HEK293 (cell line): ENCODE data around the gene EVL.

ENCODE experiments used
- CTCF ChIA-PET: fragments of 350-600 bp; formaldehyde crosslinking; extraction: SDS; loops from one replicate; lab custom pipeline; 2021; ENCODE audit warnings: antibody characterized with exemption; lab: Yijun Ruan, JAX
- POLR2A ChIA-PET: fragments of 300-600 bp; formaldehyde crosslinking; extraction: SDS; loops from one replicate; lab custom pipeline; 2020; ENCODE audit warnings: antibody characterized with exemption, inconsistent platforms; lab: Yijun Ruan, JAX
- H3K27ac ChIP-seq: fragments of 200-500 bp; sonication (Bioruptor generic); 2 replicates; pipeline ENCODE4 v1.5.1; 2014; ENCODE audit warnings: low read depth, low read length, control low read depth, inconsistent platforms; ENCODE audit errors: extremely low read depth
- H3K36me3 ChIP-seq, 2 experiments: fragments of 200-500 bp in 1 of 2; sonication (Bioruptor generic) in 1 of 2; 1 replicate in 1 of 2; 2 replicates in 1 of 2; pipeline ENCODE4 v1.5.1; 2014 to 2017; ENCODE audit warnings: inconsistent platforms in 2 of 2, low read length in 2 of 2; ENCODE audit not compliant: control insufficient read depth in 2 of 2, insufficient read depth in 1 of 2
- H3K4me1 ChIP-seq: fragments of 200-500 bp; sonication (Bioruptor generic); 2 replicates; pipeline ENCODE4 v1.5.1; 2014; ENCODE audit warnings: mild to moderate bottlenecking, low read length, inconsistent platforms; ENCODE audit not compliant: control insufficient read depth, insufficient read depth
- H3K4me3 ChIP-seq: 2 replicates; pipeline ENCODE4 v1.5.1; 2011; ENCODE audit warnings: low read depth, mild to moderate bottlenecking, control low read depth, low read length, moderate library complexity
- H3K9me3 ChIP-seq: fragments of 200-500 bp; sonication (Bioruptor generic); 2 replicates; pipeline ENCODE4 v1.5.1; 2014; ENCODE audit warnings: low read depth, low read length, inconsistent platforms; ENCODE audit not compliant: control insufficient read depth, insufficient read depth
- BCL6B ChIP-seq: fragments of 450-650 bp; formaldehyde crosslinking; IDR thresholded peaks from 2 replicates; pipeline ENCODE4 v1.5.1; 2017; ENCODE audit warnings: missing biosample characterization, missing genetic modification characterization
- EGR2 ChIP-seq: fragments of 450-650 bp; formaldehyde crosslinking; IDR thresholded peaks from 2 replicates; pipeline ENCODE4 v1.5.1; 2016; ENCODE audit warnings: low read depth, missing biosample characterization, missing genetic modification characterization
- FEZF1 ChIP-seq: fragments of 450-650 bp; formaldehyde crosslinking; IDR thresholded peaks from 2 replicates; pipeline ENCODE4 v1.5.1; 2016; ENCODE audit warnings: missing biosample characterization, missing genetic modification characterization
- GLI4 ChIP-seq: fragments of 450-650 bp; formaldehyde crosslinking; IDR thresholded peaks from 2 replicates; pipeline ENCODE4 v1.5.1; 2016; ENCODE audit warnings: missing biosample characterization, missing genetic modification characterization
- GLIS1 ChIP-seq: fragments of 450-650 bp; formaldehyde crosslinking; IDR thresholded peaks from 2 replicates; pipeline ENCODE4 v1.5.1; 2016; ENCODE audit warnings: missing biosample characterization, missing genetic modification characterization
- HOXA7 ChIP-seq: sonication (generic); formaldehyde crosslinking; IDR thresholded peaks from 2 replicates; pipeline ENCODE4 v1.8.1; 2022; ENCODE audit warnings: missing genetic modification reagents, borderline replicate concordance
- MEIS1 ChIP-seq: sonication (generic); formaldehyde crosslinking; IDR thresholded peaks from 2 replicates; pipeline ENCODE4 v1.8.1; 2022; ENCODE audit warnings: missing genetic modification reagents, mild to moderate bottlenecking, borderline replicate concordance
- RBAK ChIP-seq: fragments of 450-650 bp; formaldehyde crosslinking; IDR thresholded peaks from 2 replicates; pipeline ENCODE4 v1.5.1; 2016; ENCODE audit warnings: missing biosample characterization, missing genetic modification characterization
- SCRT2 ChIP-seq: fragments of 450-650 bp; formaldehyde crosslinking; IDR thresholded peaks from 2 replicates; pipeline ENCODE4 v1.5.1; 2016; ENCODE audit warnings: missing biosample characterization, missing genetic modification characterization
- SP3 ChIP-seq: fragments of 450-650 bp; formaldehyde crosslinking; IDR thresholded peaks from 2 replicates; pipeline ENCODE4 v1.5.1; 2016; ENCODE audit warnings: missing biosample characterization, missing genetic modification characterization
- ZBTB48 ChIP-seq: fragments of 450-650 bp; formaldehyde crosslinking; IDR thresholded peaks from 2 replicates; pipeline ENCODE4 v1.5.1; 2016; ENCODE audit warnings: missing biosample characterization, missing genetic modification characterization
- ZFHX2 ChIP-seq: fragments of 450-650 bp; formaldehyde crosslinking; conservative IDR thresholded peaks from 2 replicates; pipeline ENCODE4 v1.5.1; 2016; ENCODE audit warnings: missing biosample characterization, missing genetic modification characterization
- ZNF121 ChIP-seq: fragments of 450-650 bp; formaldehyde crosslinking; IDR thresholded peaks from 2 replicates; pipeline ENCODE4 v1.5.1; 2016; ENCODE audit warnings: missing biosample characterization, missing genetic modification characterization
- ZNF138 ChIP-seq: fragments of 450-650 bp; formaldehyde crosslinking; IDR thresholded peaks from 2 replicates; pipeline ENCODE4 v1.5.1; 2016; ENCODE audit warnings: missing biosample characterization, missing genetic modification characterization, borderline replicate concordance
- ZNF16 ChIP-seq: fragments of 450-650 bp; formaldehyde crosslinking; IDR thresholded peaks from 2 replicates; pipeline ENCODE4 v1.5.1; 2016; ENCODE audit warnings: low read depth, missing biosample characterization, missing genetic modification characterization
- ZNF266 ChIP-seq: fragments of 450-650 bp; formaldehyde crosslinking; IDR thresholded peaks from 2 replicates; pipeline ENCODE4 v1.5.1; 2016; ENCODE audit warnings: missing biosample characterization, missing genetic modification characterization, low read depth
- ZNF391 ChIP-seq: fragments of 450-650 bp; formaldehyde crosslinking; IDR thresholded peaks from 2 replicates; pipeline ENCODE4 v1.5.1; 2016; ENCODE audit warnings: low read depth, missing biosample characterization, missing genetic modification characterization, borderline replicate concordance
- ZNF423 ChIP-seq: fragments of 450-650 bp; formaldehyde crosslinking; IDR thresholded peaks from 2 replicates; pipeline ENCODE4 v1.5.1; 2016; ENCODE audit warnings: missing biosample characterization, missing genetic modification characterization
- ZNF48 ChIP-seq: fragments of 450-650 bp; formaldehyde crosslinking; IDR thresholded peaks from 2 replicates; pipeline ENCODE4 v1.5.1; 2016; ENCODE audit warnings: missing biosample characterization, missing genetic modification characterization
- ZNF513 ChIP-seq: fragments of 450-650 bp; IDR thresholded peaks from 2 replicates; pipeline ENCODE4 v1.5.1; 2018; ENCODE audit warnings: missing biosample characterization, missing genetic modification characterization
- ZNF837 ChIP-seq: fragments of 450-650 bp; formaldehyde crosslinking; IDR thresholded peaks from 2 replicates; pipeline ENCODE4 v1.5.1; 2016; ENCODE audit warnings: missing biosample characterization, missing genetic modification characterization

The EVL gene

GRCh38 chr14:100165376-100165775 lies 100.2 kb downstream of the EVL start:
- POLR2A ChIA-PET, result no interaction called here
- Histone ChIP-seq H3K27ac (no peak overlapping the region), H3K36me3 (no peaks in the 10 kb centered on the region)
- CTCF ChIA-PET, result interaction anchor here (0.8 kb wide), 1 partner anchor 10 kb away, joined by 4 read pairs; no protein-coding TSS in a partner anchor
- TF ChIP-seq MEIS1 (CRISPR knock-in tag), result no peak
- TF ChIP-seq ZNF391 (tag by site-specific recombination), result no peak
- TF ChIP-seq SP3 (tag by site-specific recombination), result no peak
- no peak for TF ChIP-seq ZNF513 (tag by site-specific recombination)
- no peak for TF ChIP-seq ZNF48
- peak; percentile 25; the same call in 1 of the 2 replicates for TF ChIP-seq ZNF266 (tag by site-specific recombination)
- TF ChIP-seq, all 188 proteins: peak for 1
- H3K4me1 ChIP-seq, result no peaks in the 10 kb centered on the region
- H3K4me3 ChIP-seq, result no peak overlapping the region
- H3K9me3 ChIP-seq, result no peaks in the 10 kb centered on the region

GRCh38 chr14:100165831-100166440 lies 100.7 kb downstream of the EVL start:
- Histone ChIP-seq H3K27ac (no peak overlapping the region), H3K9me3 (no peaks in the 10 kb centered on the region), H3K36me3 (no peaks in the 10 kb centered on the region), H3K4me1 (no peaks in the 10 kb centered on the region), H3K4me3 (no peak overlapping the region)
- POLR2A ChIA-PET, result no interaction called here
- TF ChIP-seq ZNF16 (tag by site-specific recombination) (no peak), GLIS1 (tag by site-specific recombination) (no peak), ZBTB48 (tag by site-specific recombination) (no peak)
- CTCF ChIA-PET, result interaction anchor here (1.0 kb wide), 1 partner anchor 11 kb away, joined by 5 read pairs; no protein-coding TSS in a partner anchor

- ChIA-PET CTCF (interaction anchor here (0.6 to 1.1 kb wide), 2 partner anchors 148 to 480 kb away, joined by 3 read pairs; no protein-coding TSS in a partner anchor), POLR2A (no interaction called here)
- Histone ChIP-seq H3K36me3 (no peaks in the 10 kb centered on the region), H3K4me3 (no peak overlapping the region), H3K9me3 (no peaks in the 10 kb centered on the region), H3K27ac (no peak overlapping the region), H3K4me1 (no peaks in the 10 kb centered on the region)
- TF ChIP-seq HOXA7 (no peak), ZNF138 (no peak), EGR2 (tag by site-specific recombination) (peak; percentile 36; the same call in 1 of the 2 replicates), GLI4 (tag by site-specific recombination) (no peak), ZNF837 (tag by site-specific recombination) (no peak), SP3 (tag by site-specific recombination) (no peak), RBAK (tag by site-specific recombination) (no peak), ZNF121 (tag by site-specific recombination) (no peak), SCRT2 (no peak), ZNF423 (tag by site-specific recombination) (no peak), BCL6B (tag by site-specific recombination) (no peak), FEZF1 (tag by site-specific recombination) (no peak), ZFHX2 (tag by site-specific recombination) (0 out of 2 replicates have a peak, but pooled peaks have one; percentile 27)
These were observed 103.3 kb downstream of the EVL start for GRCh38 chr14:100168506-100168905.
